HFF-Myc (cell line): Measurements from ENCODE around the gene EDNRA.

Experiments used
- DNase-seq: peaks from one replicate; pipeline ENCODE4 v3.0.0-alpha.2; 2011; ENCODE audit warnings: low read depth; ENCODE audit errors: extremely low read depth
- H3K4me3 ChIP-seq: replicated peaks from 2 replicates; pipeline ENCODE4 v1.5.1; 2011; ENCODE audit warnings: low read depth, mild to moderate bottlenecking, control low read depth, low read length
- TF ChIP-seq, protein P1 (sequence below): IDR thresholded peaks from 2 replicates; pipeline ENCODE4 v1.5.1; 2012; ENCODE audit warnings: mild to moderate bottlenecking, low read depth, low read length, control low read depth; ENCODE audit errors: missing control alignments

Gene EDNRA

DNA sequence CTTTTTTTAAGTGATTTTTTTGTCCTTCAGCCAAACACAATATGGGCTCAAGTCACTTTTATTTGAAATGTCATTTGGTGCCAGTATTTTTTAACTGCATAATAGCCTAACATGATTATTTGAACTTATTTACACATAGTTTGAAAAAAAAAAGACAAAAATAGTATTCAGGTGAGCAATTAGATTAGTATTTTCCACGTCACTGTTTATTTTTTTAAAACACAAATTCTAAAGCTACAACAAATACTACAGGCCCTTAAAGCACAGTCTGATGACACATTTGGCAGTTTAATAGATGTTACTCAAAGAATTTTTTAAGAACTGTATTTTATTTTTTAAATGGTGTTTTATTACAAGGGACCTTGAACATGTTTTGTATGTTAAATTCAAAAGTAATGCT is 62.1 kb downstream of the EDNRA start:
- TF ChIP-seq, protein P1, sequence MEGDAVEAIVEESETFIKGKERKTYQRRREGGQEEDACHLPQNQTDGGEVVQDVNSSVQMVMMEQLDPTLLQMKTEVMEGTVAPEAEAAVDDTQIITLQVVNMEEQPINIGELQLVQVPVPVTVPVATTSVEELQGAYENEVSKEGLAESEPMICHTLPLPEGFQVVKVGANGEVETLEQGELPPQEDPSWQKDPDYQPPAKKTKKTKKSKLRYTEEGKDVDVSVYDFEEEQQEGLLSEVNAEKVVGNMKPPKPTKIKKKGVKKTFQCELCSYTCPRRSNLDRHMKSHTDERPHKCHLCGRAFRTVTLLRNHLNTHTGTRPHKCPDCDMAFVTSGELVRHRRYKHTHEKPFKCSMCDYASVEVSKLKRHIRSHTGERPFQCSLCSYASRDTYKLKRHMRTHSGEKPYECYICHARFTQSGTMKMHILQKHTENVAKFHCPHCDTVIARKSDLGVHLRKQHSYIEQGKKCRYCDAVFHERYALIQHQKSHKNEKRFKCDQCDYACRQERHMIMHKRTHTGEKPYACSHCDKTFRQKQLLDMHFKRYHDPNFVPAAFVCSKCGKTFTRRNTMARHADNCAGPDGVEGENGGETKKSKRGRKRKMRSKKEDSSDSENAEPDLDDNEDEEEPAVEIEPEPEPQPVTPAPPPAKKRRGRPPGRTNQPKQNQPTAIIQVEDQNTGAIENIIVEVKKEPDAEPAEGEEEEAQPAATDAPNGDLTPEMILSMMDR = no peak
- DNase-seq = no peak
- H3K4me3 ChIP-seq = no peak overlapping the region

DNA sequence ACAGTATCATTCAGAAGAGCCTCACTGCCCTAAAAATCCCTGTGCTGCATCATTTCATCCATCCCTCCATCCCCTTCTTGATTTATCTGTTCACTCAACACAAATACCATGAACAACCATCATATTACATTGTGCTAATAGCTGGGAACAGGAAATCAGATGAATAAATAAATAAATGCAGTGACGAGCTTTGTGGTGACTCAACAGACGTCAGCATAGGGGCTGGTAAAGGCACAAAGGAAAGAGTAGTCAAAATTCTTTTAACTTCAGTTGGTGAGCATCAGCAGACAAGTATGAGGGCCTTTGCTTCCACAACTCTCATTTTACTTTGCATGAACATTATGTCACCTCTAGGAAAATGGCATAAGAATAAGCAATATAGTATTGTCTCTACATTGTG is 65.5 kb downstream of the EDNRA start:
- DNase-seq = peak; percentile 75
- TF ChIP-seq, protein P1 = no peak
- no peak overlapping the region for H3K4me3 ChIP-seq

DNA sequence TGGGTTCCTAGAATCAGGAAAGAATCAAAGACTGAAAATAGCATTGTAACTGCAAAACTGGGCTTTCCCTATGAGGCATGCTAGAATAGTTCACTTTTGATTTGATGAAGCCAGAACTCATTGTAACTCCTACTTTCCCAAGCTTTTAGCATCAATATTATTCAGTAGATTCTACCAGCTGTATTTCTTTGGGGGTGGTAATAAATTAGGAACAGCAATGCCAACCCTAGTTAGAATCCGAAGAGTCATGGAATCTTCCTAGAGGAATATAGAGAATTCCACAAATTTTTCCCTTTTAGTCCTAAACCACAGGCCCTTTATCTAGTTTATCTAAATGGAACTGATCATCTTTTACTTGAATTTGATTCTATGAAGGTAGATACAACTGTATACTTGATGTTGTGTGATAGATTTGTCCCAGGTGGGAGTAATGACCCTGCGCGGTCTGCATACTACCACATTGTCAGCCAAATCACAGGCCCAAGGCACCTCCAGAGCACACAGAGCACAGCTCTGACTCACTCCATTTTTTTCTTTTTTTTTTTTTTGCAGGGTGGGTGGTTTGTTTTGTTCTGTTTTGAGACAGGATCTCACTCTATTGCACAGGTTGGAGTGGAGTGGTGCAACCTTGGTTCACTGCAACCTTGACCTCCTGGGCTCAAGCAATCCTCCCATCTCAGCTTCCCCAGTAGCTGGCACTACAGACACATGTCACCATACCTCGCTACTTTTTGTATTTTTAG is 66.6 kb downstream of the EDNRA start:
- peak; percentile 31 for DNase-seq
- H3K4me3 ChIP-seq = no peak overlapping the region
- TF ChIP-seq, protein P1 = no peak

DNA sequence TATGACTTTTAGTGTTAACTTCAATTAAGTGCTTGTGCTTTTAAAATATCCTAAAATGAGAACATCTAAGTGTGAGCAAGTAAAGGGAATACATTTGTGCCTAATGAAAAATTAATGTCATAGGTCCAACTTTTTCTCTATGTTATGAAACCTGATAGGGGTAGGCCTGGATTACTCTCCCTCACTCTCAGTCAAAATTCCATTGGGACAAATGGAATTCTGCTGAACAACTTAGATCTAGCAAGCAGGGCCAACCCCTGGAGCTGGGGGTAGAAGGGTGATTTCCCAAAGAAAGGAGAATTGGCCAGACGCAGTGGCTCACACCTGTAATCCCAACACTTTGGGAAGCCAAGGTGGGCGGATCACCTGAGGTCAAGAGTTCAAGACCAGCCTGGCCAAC is 67.4 kb downstream of the EDNRA start:
- no peak overlapping the region for H3K4me3 ChIP-seq
- TF ChIP-seq, protein P1 = no peak
- DNase-seq = no peak

DNA sequence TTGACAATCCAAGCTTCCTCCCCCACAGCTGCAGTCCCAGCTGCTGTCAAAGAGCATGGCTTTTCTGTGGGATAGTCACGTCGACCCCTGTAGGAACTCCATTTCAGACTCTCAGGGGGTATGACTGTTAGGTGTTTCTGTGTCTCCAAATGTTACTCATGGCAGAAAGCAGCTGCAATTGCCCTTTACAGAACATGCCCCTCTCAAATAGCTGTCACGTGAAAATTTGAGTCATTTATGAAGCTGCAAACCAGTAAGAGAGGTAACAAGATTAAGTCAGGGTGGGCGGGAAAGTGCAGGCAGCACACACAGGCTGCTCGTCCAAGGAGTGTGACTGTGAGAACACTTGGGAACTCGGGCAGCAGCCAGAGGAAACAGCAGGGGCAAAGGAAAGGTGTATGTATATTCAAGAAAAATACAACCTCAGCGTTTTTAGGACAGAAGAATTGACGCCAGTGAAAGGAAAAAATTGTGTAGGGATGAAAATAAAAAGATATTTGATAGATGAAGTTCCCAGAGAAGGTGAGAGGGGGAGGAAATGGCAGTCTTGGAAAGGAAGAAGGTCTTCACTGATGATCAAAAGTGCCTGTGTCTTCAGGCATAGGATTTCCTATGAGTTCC is 69.8 kb downstream of the EDNRA start:
- H3K4me3 ChIP-seq = no peak overlapping the region
- TF ChIP-seq, protein P1 = no peak
- no peak for DNase-seq

DNA sequence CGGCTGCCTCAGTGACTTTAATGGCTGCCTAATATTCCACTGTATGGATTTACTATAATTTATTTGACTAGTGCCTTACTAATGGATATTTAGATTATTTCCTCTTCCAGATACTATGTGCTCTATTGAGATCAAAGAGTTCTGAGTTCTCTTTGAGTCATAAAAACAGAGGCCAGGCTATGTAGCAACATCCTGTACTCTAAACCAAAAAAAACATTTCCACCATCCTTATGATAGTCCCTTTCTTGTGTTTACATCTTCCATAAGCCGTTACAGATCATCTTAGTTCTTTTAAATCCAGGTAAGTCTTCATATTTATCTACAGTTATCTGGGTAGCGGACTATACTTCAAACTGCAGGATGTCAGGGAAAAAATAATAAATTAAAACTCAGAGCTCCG is 79.7 kb downstream of the EDNRA start:
- TF ChIP-seq, protein P1 = no peak
- DNase-seq = no peak

More for the DNA sequence above, 79.7 kb downstream of the EDNRA start:
- H3K4me3 ChIP-seq = no peak overlapping the region
